GM21723 (cell line): ENCODE results near the gene SLC25A24.

Source experiments
- ATAC-seq: cut with Tn5 transposase; IDR thresholded peaks from one replicate; pipeline ENCODE4 v1.9.1; 2021; ENCODE audit warnings: mild to moderate bottlenecking, moderate library complexity; ENCODE audit not compliant: unreplicated experiment

Gene SLC25A24

DNA sequence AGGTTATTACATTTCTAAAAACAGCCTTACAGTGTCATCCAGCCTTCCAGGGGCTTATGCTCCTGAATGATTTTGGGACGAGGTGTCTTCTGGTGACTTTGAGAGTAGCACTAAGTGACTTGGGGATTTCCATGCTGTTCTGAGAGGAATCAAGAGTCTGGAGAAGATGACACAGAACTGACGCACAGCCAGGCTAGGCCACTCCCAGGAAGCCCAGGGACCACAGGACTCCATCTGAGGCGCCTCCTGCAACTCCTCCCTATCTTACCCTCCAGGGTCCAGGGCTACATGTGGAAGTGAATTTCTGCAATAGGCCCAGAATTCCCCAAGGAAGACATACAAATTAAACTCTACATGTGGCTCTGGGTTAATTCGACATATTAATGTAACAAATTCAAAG lies 92.5 kb downstream of the SLC25A24 start:
- no peak for ATAC-seq

- no peak for ATAC-seq
These were observed 93.4 kb downstream of the SLC25A24 start for GRCh38 chr1:108106775-108107174.

- no peak for ATAC-seq
These were observed 100.0 kb downstream of the SLC25A24 start for GRCh38 chr1:108100148-108100547.

- no peak for ATAC-seq
These were observed 103.1 kb downstream of the SLC25A24 start for GRCh38 chr1:108097018-108097417.

- ATAC-seq = no peak
These were observed 104.1 kb downstream of the SLC25A24 start for GRCh38 chr1:108096089-108096488.

GRCh38 chr1:108089477-108089876 lies 110.7 kb downstream of the SLC25A24 start:
- ATAC-seq = no peak

DNA sequence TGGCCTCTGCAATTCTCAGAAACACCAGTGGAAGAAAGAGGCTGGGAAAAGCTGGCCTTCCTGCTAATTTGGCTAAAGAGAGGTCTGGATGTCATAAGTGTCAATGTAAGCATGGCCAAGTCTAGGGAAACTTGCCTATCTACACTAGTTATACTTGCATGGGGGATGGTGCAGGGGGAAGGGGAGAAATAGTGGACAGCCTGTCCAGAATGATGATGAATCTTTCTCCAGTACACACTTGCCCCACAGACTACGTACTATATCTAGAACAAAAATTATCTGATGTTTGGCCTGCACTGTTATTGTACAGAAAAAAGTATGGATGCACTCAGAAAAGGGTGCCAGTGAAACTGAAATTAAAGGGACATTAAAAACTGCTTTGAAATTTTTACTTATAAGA lies 114.5 kb downstream of the SLC25A24 start:
- no peak for ATAC-seq

- no peak for ATAC-seq
These were observed 115.2 kb downstream of the SLC25A24 start for GRCh38 chr1:108084866-108085477.
